ENCODE results near the gene SLC35D2.
A peak's percentile ranks its signal among the peaks of the same experiment; 100 is the strongest.
"Not testable (repeated sequence)": the region's sequence is repeated elsewhere in the genome, so short reads cannot be mapped to it uniquely, and the experiment has no call there.

The SLC35D2 gene

DNA sequence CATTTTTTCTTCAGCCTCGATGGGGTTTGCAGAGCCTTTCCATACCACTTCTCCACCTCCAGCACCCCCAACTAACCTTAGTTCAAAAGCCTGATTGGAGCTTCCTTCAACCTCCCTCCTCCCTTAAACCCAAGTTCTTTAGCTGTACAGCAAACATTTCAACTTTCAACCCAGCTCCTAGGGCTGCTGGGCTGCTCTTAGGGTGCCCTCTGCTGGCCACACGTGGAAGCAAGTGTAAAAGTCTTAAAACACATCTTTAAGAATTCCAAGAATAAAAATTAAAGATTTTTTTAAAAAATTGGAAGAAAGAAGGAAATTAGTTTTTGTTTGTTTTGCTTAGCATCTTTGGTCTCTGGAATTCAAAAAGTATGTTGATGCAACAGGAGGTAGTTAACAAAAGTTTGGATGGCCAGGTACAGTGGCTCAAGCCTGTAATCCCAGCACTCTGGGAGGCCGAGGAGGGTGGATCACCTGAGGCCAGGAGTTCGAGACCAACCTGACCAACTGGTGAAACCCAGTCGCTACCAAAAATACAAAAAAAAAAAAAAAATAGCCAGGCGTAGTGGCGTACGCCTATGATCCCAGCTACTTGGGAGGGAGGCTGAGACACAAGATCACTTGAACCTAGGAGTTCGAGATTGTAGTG, 66.1 kb downstream of the SLC35D2 start:
- DNase-seq (ENCODE audit: low read depth in 3 of 3, low spot score in 1 of 3), result peak in 2 of 3 donors; percentile 14 to 22

- DNase-seq (ENCODE audit: low read depth in 3 of 3, low spot score in 1 of 3), result no peak
Observed at GRCh38 chr9:96309850-96310249, 73.7 kb downstream of the SLC35D2 start.

DNA sequence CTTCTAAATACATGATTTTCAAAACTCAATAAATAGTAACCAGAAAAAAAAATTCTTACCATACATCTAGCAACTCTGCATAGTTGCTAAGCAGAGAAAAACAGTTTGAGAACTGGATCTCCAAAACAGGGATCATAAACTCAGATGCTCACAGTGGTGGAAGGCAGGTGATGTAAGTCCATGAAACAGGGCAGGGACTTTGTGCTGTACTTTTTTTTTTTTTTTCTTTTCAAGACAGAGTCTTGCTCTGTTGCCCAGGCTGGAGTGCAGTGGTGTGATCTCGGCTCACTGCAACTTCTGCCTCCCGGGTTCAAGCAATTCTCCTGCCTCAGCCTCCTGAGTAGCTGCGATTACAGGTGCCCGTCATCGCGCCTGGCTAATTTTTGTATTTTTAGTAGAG, 76.6 kb downstream of the SLC35D2 start:
- not testable (repeated sequence) for DNase-seq (ENCODE audit: low read depth in 3 of 3, low spot score in 1 of 3)

- no peak for DNase-seq (ENCODE audit: low read depth in 3 of 3, low spot score in 1 of 3)
Observed at GRCh38 chr9:96305171-96305570, 78.3 kb downstream of the SLC35D2 start.

DNA sequence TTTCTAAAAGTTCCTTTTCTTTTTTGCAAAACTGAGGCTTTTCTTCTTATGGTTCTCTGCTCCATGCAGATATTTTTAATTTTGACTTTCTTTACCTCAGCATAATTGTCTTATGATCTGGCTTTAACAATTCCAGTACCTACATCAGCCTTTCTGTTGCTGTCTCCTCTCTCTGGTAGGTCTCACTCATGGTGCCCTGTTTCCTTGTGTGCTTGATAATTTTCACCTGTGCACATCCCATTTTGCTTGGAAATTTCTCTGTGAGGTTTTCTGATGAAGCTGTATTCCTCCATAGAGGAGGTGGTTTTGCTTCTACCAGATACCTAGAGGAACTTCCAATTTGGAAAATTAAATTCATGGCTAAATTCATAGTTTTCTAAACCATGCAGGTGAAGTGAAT, 79.3 kb downstream of the SLC35D2 start:
- no peak for DNase-seq (ENCODE audit: low read depth in 3 of 3, low spot score in 1 of 3)

GRCh38 chr9:96302021-96302420, 81.5 kb downstream of the SLC35D2 start, which contains the start of gene HSD17B3:
Gene HSD17B3, minus strand, starts transcription at chr9:96302176. Its CDS starts 72 bp downstream, at chr9:96302104.
- no peak for DNase-seq (ENCODE audit: low read depth in 3 of 3, low spot score in 1 of 3)

DNA sequence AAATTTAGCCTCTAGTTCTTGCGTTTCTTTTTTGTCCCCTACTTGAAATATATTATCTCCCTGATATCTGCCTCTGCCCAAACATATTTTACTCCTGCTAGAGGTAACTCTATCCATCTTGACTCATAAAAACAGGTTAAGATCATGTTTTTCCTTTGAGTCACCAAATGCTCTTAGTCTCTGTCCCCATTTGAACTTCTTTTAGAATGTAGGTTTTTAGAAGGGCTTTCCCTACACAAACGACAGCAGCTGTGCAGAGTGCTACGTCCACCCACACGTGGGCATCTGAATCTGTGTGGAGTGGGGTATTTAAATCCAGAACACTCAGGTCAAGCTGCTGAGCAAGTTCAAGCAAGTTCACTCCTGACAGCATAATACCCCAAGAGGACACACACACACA, 83.7 kb downstream of the SLC35D2 start:
- DNase-seq (ENCODE audit: low read depth in 3 of 3, low spot score in 1 of 3), result no peak

- no peak for DNase-seq (ENCODE audit: low read depth in 3 of 3, low spot score in 1 of 3)
Observed at GRCh38 chr9:96294159-96294545, 89.4 kb downstream of the SLC35D2 start.

GRCh38 chr9:96293498-96294158, 89.9 kb downstream of the SLC35D2 start:
- no peak for DNase-seq (ENCODE audit: low read depth in 3 of 3, low spot score in 1 of 3)

DNA sequence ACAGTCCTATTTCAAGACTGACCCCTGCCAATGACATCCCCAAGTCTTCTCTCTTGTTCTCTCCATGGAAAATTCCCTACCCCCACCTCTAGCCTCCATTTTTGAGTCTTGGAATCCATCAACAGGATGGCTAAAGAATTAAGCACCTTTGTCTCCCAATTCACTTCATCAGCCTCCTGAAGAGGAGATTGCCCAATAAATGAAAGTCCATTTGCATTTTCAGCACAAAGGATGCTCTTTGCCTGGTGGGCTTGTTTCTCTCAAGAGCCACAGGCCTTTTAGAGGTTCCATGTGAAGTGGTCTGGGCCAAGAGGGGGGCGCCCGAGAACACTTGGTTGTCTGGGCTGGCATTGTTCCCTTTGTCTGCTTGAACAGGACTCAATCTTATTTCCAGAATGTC, 94.1 kb downstream of the SLC35D2 start:
- DNase-seq (ENCODE audit: low read depth in 3 of 3, low spot score in 1 of 3), result no peak

- no peak for DNase-seq (ENCODE audit: low read depth in 3 of 3, low spot score in 1 of 3)
Observed at GRCh38 chr9:96281641-96282040, 101.9 kb downstream of the SLC35D2 start.

DNA sequence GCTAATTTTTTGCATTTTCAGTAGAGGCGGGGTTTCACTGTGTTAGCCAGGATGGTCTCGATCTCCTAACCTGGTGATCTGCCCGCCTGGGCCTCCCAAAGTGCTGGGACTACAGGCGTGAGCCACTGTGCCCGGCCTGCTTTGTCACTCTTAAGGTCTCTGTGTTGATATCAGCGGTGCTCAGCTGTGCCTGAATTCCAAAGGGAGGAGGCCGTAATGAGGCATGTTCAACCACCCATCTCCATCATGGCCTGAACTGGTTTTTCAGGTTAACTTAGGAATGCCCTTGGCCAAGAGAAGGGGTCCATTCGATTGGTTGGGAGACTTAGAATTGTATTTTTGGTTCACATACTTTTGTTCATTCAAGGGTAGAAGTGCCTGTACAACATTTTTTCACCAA, 103.6 kb downstream of the SLC35D2 start:
- DNase-seq (ENCODE audit: low read depth in 3 of 3, low spot score in 1 of 3), result no peak

GRCh38 chr9:96274939-96275338, 108.6 kb downstream of the SLC35D2 start:
- DNase-seq (ENCODE audit: low read depth in 3 of 3, low spot score in 1 of 3), result no peak

Measured in stimulated activated CD4-positive, alpha-beta T cell treated with anti-CD3 and anti-CD28 coated beads, TNF-alpha, amount 100 ng/mL, for 1 hour (primary cell).